ENCODE measurements around the gene ZNF146.
"Not testable (repeated sequence)": the region's sequence is repeated elsewhere in the genome, so short reads cannot be mapped to it uniquely, and the experiment has no call there.

- TF ChIP-seq, protein P1, sequence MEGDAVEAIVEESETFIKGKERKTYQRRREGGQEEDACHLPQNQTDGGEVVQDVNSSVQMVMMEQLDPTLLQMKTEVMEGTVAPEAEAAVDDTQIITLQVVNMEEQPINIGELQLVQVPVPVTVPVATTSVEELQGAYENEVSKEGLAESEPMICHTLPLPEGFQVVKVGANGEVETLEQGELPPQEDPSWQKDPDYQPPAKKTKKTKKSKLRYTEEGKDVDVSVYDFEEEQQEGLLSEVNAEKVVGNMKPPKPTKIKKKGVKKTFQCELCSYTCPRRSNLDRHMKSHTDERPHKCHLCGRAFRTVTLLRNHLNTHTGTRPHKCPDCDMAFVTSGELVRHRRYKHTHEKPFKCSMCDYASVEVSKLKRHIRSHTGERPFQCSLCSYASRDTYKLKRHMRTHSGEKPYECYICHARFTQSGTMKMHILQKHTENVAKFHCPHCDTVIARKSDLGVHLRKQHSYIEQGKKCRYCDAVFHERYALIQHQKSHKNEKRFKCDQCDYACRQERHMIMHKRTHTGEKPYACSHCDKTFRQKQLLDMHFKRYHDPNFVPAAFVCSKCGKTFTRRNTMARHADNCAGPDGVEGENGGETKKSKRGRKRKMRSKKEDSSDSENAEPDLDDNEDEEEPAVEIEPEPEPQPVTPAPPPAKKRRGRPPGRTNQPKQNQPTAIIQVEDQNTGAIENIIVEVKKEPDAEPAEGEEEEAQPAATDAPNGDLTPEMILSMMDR (conservative IDR thresholded peaks at IDR 0.05 in 1 of 2, IDR thresholded peaks at IDR 0.05 in 1 of 2; ENCODE audit: extremely low read depth in 1 of 2, insufficient read depth in 1 of 2, low read depth in 1 of 2, low read length in 2 of 2) = not testable (repeated sequence)
- TF ChIP-seq EZH2 (IDR thresholded peaks at IDR 0.05; ENCODE audit: borderline replicate concordance, low read length) = not testable (repeated sequence)
Observed at GRCh38 chr19:36179077-36179476, 35.8 kb upstream of the ZNF146 start.

All from mammary epithelial cell (primary cell).